H1 (cell line): ENCODE data around the gene OLFM2. TPM values are rescaled to one million over a fixed set of nuclear protein-coding genes. Genes with fewer than 3 reads are reported as not detected.

Experiments
- BRCA1 ChIP-seq: IDR thresholded peaks from 2 replicates; pipeline ENCODE4 v1.6.1; 2012; ENCODE audit warnings: low read depth, low read length, improper control_type of control experiment
- E2F6 ChIP-seq: IDR thresholded peaks from 2 replicates; pipeline ENCODE4 v1.6.1; 2012; ENCODE audit warnings: inconsistent platforms
- PHF8 ChIP-seq: fragments of 200-600 bp; sonication (generic); conservative IDR thresholded peaks from 2 replicates; pipeline ENCODE4 v1.7.1; 2012; ENCODE audit warnings: low read depth, mild to moderate bottlenecking, inconsistent platforms, low read length, moderate library complexity
- RNF2 ChIP-seq: fragments of 200-900, 300-1000 bp; sonication (generic); IDR thresholded peaks from 2 replicates; pipeline ENCODE4 v1.7.1; 2016; ENCODE audit warnings: borderline replicate concordance, low read depth, mild to moderate bottlenecking, antibody characterized with exemption, low read length; ENCODE audit not compliant: poor library complexity, severe bottlenecking; ENCODE audit errors: missing control alignments
- TEAD4 ChIP-seq: IDR thresholded peaks from 2 replicates; pipeline ENCODE4 v1.6.1; 2012; ENCODE audit warnings: low read depth, low read length, inconsistent platforms, mixed read lengths
- YY1 ChIP-seq: IDR thresholded peaks from 2 replicates; pipeline ENCODE4 v1.6.1; 2011; ENCODE audit warnings: low read depth, mild to moderate bottlenecking, low read length
- polyA plus RNA-seq, 7 experiments: library from polyadenylated mRNA; depleted of rRNA in 3 of 7; stranded (reverse) in 5 of 7; unstranded in 2 of 7; fragments of >200 nt in 5 of 7; fragments of 200-250 nt in 2 of 7; gene quantifications; 1 replicate in 5 of 7; 2 replicates in 1 of 7; 4 replicates in 1 of 7; pipeline versions ENCODE4 v1.2.1 to v1.2.3, GENCODE V29; 2011 to 2013; ENCODE audit warnings: missing spikeins in 2 of 7, mixed read lengths in 2 of 7
- total RNA-seq: library from RNA; stranded (reverse); fragmentation: NEBNext Ultra II Directional; extraction: Animal tissue kit (Norgen Biotek cat#: 25700); gene quantifications from 2 replicates; pipeline ENCODE4 v1.2.1, GENCODE V29; 2021

Gene OLFM2
- total and polyA plus RNA-seq, 2 of the 8 experiments (the other 6 are each of a cell fraction or from before 2014, with no cell fraction given) = 68.2 to 151 TPM

- TF ChIP-seq RNF2 (no peak), E2F6 (no peak), TEAD4 (no peak), BRCA1 (no peak), PHF8 (peak; percentile 93), YY1 (no peak)
Observed at GRCh38 chr19:9827289-9828238, 108.8 kb downstream of the OLFM2 start, which contains the start of gene UBL5 (continued).
